GM21423 (cell line): ENCODE results near the gene PFKL.
"Not testable (repeated sequence)": the region's sequence is repeated elsewhere in the genome, so short reads cannot be mapped to it uniquely, and the experiment has no call there.

ENCODE experiments used
- ATAC-seq: cut with Tn5 transposase; IDR thresholded peaks from one replicate; pipeline ENCODE4 v1.9.1; 2021; ENCODE audit warnings: mild to moderate bottlenecking, moderate library complexity; ENCODE audit not compliant: unreplicated experiment

The PFKL gene

DNA sequence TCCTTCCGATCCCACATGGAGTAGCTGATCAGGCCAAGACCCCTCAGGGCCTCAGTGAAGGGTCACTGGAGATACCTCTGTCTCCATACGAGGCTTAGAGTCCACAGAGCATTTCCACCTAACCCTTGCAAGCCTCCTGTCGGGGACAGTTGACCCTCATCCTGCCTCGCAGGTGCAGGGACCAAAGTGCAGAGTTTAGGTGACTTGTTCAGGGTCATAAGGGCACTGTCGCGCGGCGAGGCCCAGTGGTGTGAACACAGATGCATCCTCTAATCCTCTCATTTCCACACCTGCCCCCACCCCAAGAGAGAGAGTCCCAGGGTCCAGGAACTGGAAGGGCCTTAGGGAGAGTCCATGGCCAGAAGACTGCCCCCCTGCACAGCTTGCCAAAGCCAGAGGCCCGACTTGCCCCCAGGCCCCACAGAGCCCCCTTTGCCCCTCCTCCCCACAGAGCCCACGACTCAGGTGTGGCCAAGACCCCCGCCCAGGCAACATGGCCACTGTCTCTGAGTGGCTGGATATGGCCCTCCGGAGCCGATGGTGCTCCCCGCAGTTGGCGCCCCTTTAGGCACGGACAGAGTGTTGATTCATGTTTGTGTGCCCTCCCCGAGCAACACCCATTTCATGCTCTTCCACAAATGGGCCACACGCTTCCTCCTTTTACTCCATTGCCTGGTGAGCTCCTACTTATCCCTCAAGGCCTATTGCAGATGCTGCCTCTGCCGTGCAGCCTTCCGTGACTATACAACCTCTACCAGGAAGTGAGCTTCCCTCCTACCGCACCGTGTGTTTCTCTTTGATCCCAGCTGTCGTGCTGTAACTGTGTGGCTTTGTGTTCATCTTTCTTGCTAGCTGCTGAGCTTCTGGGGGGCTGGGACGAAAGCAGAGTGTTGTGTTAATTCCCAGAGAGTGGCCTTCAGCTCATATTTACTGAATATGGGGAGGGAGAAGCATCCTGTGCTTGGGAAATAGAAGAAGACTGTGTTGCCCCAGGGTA is 55.2 kb downstream of the PFKL start:
- ATAC-seq: no peak

DNA sequence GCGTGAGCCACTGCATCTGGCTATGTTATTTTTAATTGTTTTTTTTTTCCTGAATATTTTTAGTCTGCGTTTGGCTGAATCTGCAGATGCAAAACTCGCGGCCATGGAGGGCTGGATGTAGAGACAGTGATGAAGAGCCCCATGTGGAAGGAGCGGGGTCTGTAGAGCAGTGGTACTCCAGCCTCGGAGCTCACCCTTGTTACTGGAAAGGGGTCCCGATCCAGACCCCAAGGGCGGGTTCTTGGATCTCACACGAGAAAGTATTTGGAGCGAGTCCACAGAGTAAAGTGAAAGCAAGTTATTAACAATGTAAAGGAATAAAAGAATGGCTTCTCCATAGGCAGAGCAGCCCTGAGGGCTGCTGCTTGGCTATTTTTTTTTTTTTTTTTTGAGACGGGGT is 56.3 kb downstream of the PFKL start:
- no peak for ATAC-seq

DNA sequence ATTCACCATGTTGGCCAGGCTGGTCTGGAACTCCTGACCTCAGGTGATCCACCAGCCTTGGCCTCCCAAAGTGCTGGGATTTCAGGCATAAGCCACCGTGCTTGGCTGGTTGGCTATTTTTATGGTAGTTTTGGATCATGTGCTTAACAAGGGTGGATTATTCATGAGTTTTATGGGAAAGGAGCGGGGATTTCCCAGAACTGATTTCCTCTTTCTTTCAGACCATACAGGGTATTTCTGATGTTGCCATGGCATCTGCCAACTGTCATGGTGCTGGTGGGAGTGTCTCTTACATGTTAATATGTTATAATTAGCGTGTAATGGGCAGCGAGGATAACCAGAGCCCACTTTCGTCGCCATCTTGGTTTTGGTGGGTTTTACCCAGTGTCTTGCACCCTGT is 56.8 kb downstream of the PFKL start:
- no peak for ATAC-seq

DNA sequence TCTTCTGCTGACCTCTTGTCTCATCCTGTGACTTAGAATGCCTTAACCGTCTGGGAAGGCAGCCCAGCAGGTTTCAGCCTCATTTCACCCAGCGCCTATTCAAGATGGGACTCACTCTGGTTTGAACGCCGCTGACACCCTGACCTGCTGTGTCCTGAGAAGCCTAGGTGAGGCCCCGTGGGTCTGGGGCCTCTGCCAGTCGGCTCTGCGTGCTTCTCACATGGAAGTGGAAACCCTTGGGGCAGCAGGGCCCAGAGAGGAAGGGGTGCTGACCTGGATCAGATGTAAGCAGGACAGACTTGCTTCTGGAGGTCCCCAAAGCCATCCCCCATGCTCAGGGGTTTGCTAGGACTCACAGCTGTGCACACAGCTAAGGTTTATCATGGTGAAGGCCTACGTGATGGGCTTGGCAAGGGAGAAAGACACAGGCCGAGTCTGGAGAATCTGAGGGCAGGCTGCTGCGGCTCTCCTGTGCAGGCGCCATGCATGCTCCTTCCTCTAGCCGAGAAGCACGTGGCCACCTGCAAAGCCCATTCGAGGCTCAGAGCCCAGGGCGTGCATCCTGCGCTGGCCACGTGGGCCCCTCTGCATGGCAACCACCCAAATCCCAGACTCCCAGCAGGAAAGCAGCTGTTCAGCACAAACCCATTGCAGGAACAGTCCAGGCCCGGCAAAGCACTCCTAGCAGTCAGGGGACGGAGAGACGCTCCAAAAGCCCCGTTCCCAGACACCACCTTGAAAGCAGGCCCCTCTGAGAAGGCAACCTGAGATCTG is 57.4 kb downstream of the PFKL start:
- no peak for ATAC-seq

DNA sequence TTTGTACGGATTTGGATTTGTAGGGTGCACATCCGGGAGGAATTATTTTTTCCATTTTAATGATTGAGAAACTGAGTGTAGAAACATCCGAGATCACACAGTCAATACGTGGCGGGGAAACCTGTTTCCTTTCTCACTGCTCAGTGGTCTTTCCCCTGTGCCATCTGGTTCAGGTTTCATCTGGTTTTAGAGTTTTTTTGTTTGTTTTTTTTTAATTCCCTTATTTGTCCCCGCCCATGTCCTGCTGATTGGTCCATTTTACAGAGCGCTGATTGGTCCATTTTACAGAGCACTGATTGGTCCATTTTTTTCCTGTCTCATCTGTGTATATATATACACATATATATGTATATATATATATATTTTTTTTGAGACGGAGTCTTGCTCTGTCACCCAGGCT is 59.5 kb downstream of the PFKL start:
- ATAC-seq: no peak

DNA sequence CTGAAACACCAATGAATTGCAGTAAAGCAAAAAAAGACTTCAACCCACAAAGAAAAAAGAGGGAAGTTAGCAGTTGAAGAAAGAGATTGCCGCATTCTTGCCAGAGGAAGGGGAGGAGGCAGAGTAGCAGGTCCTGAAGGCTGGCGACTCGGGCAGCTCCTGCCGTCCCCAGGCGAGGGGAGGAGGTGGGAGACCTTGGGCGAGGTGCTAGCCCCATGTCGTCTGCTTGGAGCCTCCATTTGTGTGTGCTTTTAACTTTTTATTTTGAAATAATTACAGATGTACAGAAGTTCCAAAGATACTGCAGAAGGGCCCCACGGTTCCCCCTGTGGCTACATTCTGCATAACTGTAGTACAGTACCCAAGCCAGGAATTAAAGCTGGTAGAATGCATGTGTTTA is 60.3 kb downstream of the PFKL start:
- no peak for ATAC-seq

DNA sequence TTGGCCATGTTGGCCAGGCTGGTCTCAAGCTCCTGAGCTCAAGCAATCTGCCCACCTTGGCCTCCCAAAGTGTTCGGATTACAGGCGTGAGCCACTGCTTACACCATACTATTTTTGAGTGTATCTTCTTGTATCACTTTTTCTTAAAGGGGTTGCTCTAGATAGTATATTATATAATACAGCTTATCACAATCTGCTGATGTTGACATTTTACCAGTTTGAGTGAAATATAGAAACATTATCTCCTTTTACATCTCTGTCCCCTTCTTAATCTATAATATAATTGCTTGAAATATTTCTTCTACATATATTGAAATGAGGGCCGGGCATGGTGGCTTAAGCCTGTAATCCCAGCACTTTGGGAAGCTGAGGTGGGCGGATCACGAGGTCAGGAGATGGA is 62.0 kb downstream of the PFKL start:
- not testable (repeated sequence) for ATAC-seq

DNA sequence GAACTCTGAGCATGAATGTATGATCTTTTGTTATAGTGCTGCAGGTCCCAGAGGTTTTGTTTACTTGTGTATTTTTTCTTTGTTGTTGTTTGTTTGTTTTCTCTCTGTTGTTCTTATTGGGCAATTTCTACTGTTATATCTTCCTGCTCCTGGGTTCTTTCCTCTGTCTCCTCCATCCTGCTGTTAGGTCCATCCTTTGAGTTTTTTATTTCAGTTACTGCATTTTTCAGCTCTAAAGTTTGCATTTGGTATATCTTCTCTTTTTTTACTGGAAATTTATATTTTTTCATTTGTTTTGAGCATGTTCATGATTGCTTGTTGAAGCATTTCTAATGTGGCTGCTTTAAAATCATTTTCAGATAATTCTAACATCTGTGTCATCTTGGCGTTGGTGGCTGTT is 63.4 kb downstream of the PFKL start:
- ATAC-seq: no peak

DNA sequence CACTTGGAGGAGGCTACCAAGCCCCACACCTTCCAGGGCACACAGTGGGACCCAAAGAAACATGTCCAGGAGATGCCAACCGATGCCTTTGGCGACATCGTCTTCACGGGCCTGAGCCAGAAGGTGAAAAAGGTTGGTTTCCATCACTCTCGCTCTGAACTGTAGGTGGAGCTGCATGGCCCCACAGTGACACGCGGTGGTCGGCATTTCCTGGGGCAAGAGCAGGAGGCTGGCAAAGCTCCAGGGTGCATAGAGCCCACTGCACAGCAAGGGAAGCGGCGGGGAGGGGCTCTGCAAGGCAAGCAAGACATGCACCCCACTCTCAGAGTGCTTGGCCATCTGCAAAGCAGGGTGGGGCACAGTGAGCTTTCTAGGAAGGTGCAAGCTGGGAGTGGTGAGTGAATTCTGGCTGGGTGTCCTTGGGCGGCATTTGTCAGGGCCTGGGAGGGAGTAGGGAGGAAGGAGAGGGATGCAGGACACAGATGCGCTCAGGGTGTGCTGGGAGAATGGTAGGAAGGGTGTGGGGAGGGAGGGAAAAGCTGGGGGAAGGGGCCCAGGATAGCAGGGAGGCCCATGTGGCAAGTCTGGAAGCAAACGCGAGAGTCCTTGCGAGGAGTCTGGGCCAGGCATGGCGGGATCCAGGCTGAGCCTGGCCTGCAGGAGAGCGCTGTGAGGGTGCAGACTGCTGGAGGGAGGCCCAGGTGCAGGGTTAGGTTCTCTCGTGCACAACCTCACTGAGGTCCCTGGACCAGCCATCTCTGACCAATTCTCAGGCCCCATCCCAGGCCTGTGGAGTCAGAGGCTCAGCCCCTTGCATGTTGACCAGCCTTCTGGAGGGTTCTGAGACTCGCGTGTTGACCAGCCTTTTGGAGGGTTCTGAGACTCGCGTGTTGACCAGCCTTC is 64.5 kb downstream of the PFKL start:
- ATAC-seq: no peak

DNA sequence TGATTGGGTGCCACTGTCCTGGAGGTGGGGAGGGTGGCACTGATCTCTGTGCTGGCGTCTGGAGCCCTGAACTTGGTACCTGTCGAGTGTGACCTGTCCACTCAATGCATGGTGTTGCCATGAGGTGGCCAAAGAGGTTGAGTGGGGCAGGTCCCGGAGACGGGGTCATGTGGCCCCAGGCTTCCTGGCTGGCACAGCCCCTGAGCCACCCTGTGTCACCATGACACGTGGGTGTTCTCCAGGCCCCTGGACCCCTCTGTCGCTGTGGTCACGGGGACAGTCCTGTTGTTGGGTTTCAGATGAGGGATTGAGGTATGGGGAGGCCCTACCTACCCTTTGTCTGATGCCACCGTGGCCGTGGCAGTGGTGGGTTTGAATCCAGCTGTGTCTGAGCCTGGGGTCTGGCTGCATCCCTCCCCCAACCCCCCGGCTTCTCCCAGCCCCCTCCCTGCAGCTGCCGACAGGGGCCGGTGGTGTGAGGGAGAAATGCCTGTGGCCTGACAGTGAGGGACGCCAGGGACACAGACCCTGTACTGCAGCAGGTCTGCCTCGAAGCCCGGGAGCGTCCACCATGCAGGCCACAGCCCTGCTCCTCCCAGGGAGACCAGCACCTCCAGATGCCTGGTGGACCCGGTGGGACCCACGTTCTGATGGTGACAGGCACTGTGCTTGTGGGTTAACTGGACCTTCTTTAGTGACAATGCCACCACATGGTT is 65.6 kb downstream of the PFKL start:
- ATAC-seq: no peak

DNA sequence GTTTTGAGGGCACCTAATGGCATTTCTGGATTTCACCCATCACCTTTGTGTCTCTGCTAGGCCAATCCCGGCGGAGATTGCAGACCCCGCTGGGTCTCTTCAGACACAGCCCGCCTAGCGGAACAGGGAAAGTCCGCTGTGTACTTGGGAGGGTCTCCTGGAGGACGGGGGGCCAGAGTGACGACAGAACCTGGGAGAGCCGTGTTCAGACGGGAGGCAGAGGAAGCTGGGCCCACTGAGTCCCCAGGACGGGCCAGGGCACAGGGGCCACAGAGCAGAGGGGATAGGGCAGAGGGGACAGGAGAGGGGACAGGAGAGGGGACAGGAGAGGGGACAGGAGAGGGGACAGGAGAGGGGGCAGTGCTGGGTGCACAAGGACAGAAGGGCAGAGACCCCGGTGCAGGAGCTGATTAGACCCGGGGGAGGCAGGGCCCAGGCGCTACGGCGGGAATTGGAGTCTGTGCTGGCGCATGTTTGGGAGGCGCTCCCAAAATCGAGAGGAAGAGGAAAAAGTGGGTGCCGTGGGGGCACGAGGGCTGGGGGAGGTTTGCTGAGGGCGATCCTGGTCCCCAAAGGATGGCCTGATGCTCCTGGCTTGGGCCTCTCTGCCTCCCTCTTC is 66.2 kb downstream of the PFKL start:
- no peak for ATAC-seq

DNA sequence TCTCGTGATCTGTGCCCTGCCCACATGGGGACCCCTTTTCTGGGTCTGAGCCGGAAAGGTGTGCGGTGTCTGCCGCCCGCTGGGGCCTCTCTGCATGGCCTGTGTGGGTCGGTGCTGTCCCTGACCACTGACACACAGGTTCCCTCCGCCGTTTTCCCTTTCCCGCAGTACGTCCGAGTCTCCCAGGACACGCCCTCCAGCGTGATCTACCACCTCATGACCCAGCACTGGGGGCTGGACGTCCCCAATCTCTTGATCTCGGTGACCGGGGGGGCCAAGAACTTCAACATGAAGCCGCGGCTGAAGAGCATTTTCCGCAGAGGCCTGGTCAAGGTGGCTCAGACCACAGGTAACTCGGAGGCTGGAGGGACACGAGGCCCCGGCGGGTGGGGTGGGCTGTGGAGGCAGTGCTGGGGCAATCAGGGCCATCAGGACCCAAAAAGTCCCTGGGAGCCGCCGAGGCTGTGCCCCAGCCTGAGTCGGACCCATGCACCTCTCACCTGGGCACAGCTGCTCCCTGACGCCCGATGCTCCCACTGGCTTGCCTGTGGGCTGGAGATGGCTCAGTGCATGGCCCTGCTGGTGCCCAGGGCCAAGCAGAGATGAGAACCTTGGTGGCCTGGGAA is 66.8 kb downstream of the PFKL start:
- ATAC-seq: no peak

DNA sequence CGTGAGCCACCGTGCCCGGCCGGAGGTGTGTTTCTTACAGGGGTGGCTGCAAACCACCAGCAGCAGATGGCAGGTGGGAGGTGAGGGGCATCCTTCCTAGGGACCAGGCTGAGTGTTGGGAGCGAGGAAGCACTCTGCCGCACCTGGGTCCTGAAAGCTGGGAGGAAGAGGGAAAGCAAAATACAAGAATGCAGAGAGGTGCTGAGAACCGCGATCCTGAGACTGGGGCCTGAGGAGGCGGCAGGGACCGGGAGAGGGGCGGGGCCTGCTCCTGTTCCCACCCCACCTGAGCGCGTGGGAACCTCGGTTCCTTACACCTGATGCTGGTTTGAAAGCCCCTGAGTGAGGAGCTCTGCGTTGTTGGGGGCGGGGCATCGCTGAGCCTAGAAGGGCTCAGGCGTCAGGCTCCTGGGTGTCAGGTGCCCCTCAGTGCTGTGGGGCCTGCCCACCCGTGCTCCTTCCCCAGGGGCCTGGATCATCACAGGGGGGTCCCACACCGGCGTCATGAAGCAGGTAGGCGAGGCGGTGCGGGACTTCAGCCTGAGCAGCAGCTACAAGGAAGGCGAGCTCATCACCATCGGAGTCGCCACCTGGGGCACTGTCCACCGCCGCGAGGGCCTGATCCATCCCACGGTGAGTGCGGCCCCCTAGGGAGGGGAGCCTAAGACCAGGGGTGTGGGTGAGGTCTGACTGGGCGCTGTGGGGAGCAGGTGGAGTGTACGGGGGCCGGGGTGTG is 69.0 kb downstream of the PFKL start:
- no peak for ATAC-seq

DNA sequence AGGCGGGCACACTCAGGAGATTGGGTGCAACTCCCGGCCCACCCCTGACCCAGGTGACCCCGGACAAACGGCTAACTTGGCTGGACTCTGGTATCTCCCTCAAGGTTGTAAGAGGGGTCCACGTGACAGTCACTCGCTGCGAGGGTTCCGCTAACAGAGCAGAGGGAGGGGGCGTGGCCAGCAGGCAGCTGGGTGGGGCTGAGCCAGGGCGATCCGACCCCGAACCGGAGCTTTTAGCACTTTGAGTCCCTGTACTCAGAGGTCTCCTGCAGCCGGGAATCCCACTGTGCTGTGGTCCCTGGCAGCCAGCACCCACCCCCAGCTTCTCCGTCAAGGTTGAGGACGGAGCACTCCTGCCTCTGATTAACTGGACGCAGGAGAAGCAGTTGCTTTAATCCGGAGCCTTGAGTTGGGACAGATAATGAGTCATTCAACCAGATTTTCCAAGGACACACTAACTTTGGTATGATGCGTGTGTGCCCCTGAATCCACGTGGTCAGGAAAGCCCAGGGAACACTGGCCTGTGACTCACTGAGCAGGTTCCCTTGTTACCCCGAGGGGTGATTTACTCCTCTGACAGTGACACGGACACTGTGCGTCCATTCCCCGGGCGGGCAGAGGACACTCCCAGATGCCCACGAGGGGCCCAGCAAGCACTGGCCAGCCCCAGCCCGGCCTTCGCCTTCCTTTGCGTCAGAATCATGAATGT is 70.3 kb downstream of the PFKL start:
- no peak for ATAC-seq

DNA sequence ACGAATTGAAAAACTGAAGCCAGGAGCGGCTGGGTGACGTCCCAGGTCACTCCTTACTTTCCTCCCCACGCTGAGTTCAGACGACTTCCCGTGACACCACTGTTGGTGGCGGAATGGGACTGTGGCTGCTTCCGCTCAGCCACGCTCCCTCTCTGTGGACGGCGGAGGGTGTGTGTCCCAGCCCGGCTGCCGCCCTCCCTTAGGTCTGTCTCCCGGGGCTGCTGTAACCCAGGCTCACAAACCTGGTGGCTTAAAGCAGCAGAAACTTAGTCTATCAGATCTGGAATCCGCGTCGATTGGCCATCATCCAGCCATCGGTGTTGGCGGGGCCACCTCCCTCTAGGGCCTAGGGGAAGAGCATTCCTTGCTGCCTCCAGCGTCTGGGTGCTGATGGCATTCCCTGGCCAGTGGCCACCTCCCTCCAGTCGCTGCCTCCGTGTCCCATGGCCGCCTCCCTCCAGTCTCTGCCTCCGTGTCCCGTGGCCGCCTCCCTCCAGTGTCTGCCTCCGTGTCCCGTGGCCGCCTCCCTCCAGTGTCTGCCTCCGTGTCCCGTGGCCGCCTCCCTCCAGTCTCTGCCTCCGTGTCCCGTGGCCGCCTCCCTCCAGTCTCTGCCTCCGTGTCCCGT is 71.0 kb downstream of the PFKL start:
- ATAC-seq: no peak

DNA sequence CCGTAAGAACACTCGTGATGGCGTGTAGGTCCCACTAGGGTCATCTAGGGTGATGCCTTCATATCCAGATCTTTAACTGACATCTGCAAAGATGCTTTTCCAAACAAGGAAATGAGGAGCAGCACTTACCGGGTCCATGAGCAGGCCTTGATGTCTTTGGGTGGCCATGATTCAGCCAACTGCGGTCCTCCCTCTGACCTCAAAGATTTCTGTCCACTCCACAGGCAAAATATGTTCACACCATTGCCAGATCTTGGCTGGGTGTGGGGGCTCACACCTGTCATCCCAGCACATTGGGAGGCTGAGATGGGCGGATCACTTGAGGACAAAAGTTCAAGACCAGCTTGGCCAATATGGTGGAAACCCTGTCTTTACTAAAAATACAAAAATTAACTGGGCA is 71.7 kb downstream of the PFKL start:
- no peak for ATAC-seq

DNA sequence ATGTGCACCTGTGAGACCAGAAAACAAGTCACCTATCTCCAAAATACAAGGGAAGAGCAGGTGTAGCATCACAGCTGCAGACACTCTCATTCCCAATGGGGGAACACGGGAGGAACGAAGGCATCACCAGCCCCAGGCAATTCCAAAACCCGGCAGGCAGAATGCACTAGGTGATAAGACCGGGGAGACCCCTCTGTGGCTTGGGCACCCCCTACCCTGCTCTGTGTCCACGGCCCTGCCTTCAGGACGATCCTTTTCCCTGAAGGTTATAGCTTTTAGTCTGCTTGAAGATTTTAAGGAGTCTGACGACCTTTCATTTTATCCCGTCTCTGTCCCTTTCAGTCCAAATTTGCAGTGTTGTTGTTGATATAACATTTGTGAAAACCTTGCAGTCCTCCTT is 72.8 kb downstream of the PFKL start:
- ATAC-seq: no peak
